ENCODE measurements around the gene KLHL24.

GRCh38 chr3:183594636-183595035 lies 40.8 kb upstream of the KLHL24 start:
- TF ChIP-seq, protein P1, sequence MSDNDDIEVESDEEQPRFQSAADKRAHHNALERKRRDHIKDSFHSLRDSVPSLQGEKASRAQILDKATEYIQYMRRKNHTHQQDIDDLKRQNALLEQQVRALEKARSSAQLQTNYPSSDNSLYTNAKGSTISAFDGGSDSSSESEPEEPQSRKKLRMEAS (IDR thresholded peaks at IDR 0.05; ENCODE audit: low read depth, low read length): no peak
- no peak for TF ChIP-seq POLR2A (IDR thresholded peaks at IDR 0.05; ENCODE audit: extremely low read depth, insufficient read length)

Measured in NB4 (cell line).